Activated gamma-delta T cell treated with anti-CD3 and anti-CD28 coated beads, Interleukin-2, amount 50 U/mL, for 16 hours (primary cell): Measurements from ENCODE around the gene ZNF727.
A peak's percentile ranks its signal among the peaks of the same experiment; 100 is the strongest.
"Not testable (repeated sequence)": the region's sequence is repeated elsewhere in the genome, so short reads cannot be mapped to it uniquely, and the experiment has no call there.

ENCODE experiments used
- DNase-seq: peaks from one replicate; pipeline ENCODE4 v3.0.0-alpha.2; 2020; ENCODE audit warnings: low read depth

The ZNF727 gene

DNA sequence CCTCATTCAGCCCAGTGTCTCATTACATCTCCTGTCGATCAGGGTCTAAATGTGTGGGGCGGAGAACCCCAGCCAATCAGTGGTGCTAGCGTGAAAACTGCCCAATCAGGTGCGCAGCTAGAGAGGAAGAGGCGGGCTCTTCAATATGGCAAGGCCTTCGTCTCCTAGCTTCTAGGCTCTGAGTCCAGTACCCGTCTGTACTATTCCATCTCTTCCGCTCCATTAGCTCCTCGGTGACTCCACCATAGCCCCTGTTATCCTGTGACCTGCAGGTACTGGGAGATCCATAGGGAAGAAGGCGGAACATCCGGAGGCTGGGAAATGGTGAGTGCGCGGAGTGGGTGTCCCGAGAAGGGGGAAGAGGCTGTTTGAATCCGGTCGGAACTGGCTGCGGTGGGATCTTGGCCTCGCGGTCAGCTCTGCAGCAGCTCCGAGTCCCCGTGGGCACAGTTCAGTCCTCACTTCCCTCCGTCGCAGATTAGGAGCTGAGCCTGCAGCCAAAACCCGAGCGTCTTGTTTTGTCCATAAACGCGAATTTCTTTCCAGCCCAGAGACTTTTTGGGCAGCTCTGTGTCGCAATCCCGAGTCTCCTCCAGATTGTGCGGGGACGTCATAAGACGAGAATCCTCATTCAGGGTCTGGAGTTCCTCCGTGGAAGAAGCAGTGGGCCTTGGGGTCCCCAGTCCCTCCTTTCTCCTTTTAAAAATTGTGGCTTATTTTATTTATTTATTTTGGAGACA lies at the start of gene ZNF727:
Gene ZNF727, plus strand, starts transcription at position 134 of the 740 bp plus-strand sequence. Its CDS starts 188 bp downstream, at position 322.
- DNase-seq: peak; percentile 7

DNA sequence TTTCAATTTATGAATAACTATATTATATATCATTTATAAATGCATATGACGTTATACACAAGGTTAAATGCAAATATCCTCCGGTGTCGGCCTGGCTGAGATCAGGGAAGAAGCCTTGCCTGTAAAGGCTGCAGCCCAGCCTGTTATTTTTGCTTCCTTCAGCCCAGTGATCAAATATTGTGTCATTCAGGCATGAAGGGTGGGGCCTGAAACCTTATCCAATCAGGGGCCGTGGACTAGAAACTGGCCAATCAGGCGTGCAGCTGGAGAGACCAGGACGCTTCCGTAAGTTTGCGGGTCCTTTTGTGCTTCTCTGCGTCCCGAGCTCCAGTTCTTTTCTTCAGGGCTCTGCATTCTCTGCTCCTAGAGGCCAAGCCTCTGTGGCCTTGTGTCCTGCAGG lies 46.7 kb upstream of the ZNF727 start, which contains the start of gene ZNF722:
Gene ZNF722, plus strand, starts transcription at position 301 of the 400 bp plus-strand sequence. CDS start 113 bp downstream, outside the sequence.
- no peak for DNase-seq

DNA sequence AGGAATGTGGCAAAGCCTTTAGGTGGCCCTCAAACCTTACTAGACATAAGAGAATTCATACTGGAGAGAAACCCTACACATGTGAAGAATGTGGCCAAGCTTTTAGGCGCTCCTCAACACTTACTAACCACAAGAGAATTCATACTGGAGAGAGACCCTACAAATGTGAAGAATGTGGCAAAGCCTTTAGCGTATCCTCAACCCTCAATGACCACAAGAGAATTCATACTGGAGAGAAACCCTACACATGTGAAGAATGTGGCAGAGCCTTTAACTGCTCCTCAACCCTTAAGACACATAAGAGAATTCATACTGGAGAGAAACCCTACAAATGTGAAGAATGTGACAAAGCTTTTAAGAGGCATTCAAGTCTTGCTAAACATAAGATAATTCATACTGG lies 29.7 kb upstream of the ZNF727 start:
- not testable (repeated sequence) for DNase-seq

DNA sequence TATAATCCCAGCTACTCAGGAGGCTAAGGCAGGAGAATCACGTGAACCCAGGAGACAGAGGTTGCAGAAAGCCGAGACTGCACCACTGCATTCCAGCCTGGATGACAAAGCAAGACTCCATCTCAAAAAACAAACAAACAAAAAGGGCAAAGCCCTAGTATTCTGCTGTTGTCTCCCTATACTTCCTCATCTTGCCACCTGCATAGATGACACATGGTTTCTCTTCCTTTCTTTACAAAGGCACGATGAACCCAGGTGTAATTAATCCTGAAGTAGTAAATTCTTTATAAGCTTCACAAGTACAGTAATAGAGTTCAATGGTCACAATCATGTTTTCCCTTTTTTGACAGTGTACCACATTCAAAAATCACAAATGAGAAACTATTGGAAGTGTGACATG lies 9.8 kb upstream of the ZNF727 start:
- no peak for DNase-seq

DNA sequence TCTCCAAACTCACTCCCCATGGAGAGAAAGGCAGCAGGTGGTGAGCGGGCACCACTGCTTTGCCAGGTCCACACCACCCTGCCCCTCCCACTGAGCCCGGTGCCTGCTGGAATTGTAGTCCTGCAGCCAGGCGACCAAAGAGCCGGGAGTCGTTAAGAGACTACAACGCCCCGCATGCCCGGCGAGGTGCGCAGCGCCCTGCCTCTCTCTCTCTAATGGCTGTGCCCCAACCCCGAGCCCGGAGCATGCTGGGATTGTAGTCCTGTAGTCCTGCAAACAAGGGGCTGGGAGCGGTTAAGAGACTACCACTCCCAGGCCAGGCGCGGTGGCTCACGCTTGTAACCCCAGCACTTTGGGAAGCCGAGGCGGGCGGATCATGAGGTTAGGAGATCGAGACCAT lies 8.1 kb upstream of the ZNF727 start:
- no peak for DNase-seq

DNA sequence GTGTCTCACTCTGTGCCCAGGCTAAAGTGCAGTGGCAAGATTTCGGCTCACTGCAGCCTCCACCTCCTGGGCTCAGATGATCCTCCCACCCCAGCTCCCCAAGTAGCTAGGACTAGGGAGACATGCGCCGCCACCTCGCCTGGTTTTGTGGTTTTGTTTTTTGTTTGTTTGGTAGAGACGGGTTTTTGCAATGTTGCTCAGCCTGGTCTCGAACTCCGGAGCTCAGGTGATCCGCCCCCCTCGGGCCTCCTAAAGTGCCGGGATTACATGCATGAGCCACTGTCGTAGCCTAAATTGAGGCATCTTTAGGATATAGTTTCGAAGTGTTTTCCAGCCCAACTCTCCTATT lies 781 bp downstream of the ZNF727 start:
- DNase-seq: no peak

DNA sequence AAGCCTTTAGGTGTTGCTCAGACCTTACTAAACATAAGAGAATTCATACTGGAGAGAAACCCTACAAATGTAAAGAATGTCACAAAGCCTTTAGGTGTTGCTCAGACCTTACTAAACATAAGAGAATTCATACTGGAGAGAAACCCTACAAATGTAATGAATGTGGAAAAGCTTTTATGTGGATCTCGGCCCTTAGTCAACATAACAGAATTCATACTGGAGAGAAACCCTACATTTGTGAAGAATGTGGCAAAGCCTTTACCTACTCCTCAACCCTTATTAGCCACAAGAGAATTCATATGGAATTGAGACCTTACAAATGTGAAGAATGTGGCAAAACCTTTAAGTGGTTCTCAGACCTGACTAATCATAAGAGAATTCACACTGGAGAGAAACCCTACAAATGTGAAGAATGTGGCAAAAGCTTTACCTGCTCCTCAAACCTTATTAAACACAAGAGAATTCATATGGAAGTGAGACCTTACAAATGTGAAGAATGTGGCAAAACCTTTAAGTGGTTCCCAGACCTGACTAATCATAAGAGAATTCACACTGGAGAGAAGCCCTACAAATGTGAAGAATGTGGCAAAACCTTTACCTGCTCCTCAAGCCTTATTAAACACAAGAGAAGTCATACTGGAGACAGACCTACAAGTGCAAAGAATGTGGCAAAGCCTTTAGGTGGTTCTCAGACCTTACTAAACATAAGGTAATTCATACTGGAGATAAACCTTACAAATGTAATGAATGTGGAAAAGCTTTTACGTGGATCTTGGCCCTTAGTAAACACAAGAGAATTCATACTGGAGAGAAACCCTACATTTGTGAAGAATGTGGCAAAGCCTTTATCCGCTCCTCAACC lies 32.8 kb downstream of the ZNF727 start:
- DNase-seq: not testable (repeated sequence)

DNA sequence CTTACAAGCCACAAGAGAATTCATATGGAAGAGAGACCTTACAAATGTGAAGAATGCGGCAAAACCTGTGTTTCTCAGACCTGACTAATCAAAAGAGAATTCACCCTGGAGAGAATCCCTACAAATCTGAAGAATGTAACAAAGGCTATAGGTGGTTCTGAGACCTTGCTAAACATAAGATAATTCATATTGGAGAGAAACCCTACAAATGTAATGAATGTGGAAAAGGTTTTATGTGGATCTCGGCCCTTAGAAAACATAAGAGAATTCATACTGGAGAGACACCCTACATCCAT lies 33.4 kb downstream of the ZNF727 start:
- DNase-seq: no peak

DNA sequence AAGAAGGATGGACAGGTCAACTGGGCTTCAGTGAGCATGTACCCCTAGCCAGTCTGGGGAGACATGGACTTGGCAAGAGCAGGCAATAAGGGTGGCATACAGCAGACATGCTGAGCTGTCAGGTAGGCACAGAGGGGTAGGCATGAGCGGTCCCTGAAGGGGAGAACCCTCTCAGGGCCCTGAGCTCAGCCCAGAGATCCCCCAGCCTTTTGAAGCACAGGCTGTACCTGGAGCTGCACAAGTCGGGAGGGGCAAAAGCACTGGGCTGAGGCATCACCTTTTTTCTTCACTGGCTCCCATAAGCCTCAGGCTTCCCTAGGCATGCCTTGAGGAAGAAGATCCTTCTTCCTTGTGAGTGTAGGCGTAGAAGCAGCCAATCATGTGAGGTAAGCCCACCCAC lies 42.3 kb downstream of the ZNF727 start:
- DNase-seq: no peak

DNA sequence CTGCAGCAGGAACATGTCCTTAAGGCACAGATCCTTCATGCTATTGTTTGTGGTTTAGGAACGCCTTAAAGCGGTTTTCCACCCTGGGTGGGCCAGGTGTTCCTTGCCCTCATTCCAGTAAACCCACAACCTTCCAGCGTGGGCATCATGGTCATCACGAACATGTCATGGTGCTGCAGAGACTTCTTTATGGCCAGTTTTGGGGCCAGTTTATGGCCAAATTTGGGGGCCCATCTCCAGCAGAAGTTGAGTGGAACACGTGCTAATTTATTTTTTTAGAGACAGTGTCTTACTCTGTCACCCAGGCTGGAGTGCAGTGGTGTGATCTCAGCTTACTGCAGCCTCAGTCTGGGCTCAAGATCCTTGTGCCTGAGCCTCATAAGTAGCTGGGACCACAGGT lies 43.6 kb downstream of the ZNF727 start:
- not testable (repeated sequence) for DNase-seq
